ENCODE results near the gene MYLK3. TPM values are rescaled to one million over a fixed set of nuclear protein-coding genes. Genes with fewer than 3 reads are reported as not detected.

Gene MYLK3
- total RNA-seq, 6 experiments from 2014 or later = 0.02 to 0.35 (median 0.19) TPM; not detected in 1

GRCh38 chr16:46746821-46747776, 1.0 kb downstream of the MYLK3 start:
- no peak overlapping the region for H3K27ac Mint-ChIP-seq
- no peaks in the 10 kb centered on the region for H3K9me3 Mint-ChIP-seq
- TF ChIP-seq CTCF (IDR thresholded peaks at IDR 0.05) = no peak
- peaks cover 29% of the 10 kb centered on the region for H3K4me1 Mint-ChIP-seq (ENCODE audit: low read depth)
- H3K27me3 Mint-ChIP-seq (ENCODE audit: insufficient read depth) = peaks cover 7% of the 10 kb centered on the region; the same call in 1 of the 2 replicates
- no peak for DNase-seq
- no peak overlapping the region for H3K4me3 Mint-ChIP-seq
- no peaks in the 10 kb centered on the region for H3K36me3 Mint-ChIP-seq (ENCODE audit: low read depth)

GRCh38 chr16:46745617-46746016, 2.5 kb downstream of the MYLK3 start:
- no peak for DNase-seq
- H3K27ac Mint-ChIP-seq = no peak overlapping the region
- H3K27me3 Mint-ChIP-seq (ENCODE audit: insufficient read depth) = peaks cover 4% of the 10 kb centered on the region
- H3K4me1 Mint-ChIP-seq (ENCODE audit: low read depth) = peaks cover 29% of the 10 kb centered on the region
- no peaks in the 10 kb centered on the region for H3K36me3 Mint-ChIP-seq (ENCODE audit: low read depth)
- no peak overlapping the region for H3K4me3 Mint-ChIP-seq
- H3K9me3 Mint-ChIP-seq = no peaks in the 10 kb centered on the region
- TF ChIP-seq CTCF (IDR thresholded peaks at IDR 0.05) = no peak

- no peaks in the 10 kb centered on the region for H3K36me3 Mint-ChIP-seq (ENCODE audit: low read depth)
- H3K9me3 Mint-ChIP-seq = no peaks in the 10 kb centered on the region
- H3K27ac Mint-ChIP-seq = peak overlapping the region; percentile 44
- H3K4me1 Mint-ChIP-seq (ENCODE audit: low read depth) = peaks cover 24% of the 10 kb centered on the region
- peak; percentile 32 for DNase-seq
- H3K27me3 Mint-ChIP-seq (ENCODE audit: insufficient read depth) = peaks cover 4% of the 10 kb centered on the region; the same call in 1 of the 2 replicates
- peak overlapping the region; percentile 35; the same call in 1 of the 2 replicates for H3K4me3 Mint-ChIP-seq
- TF ChIP-seq CTCF (IDR thresholded peaks at IDR 0.05) = no peak
Observed at GRCh38 chr16:46743232-46743719, 4.9 kb downstream of the MYLK3 start.

DNA sequence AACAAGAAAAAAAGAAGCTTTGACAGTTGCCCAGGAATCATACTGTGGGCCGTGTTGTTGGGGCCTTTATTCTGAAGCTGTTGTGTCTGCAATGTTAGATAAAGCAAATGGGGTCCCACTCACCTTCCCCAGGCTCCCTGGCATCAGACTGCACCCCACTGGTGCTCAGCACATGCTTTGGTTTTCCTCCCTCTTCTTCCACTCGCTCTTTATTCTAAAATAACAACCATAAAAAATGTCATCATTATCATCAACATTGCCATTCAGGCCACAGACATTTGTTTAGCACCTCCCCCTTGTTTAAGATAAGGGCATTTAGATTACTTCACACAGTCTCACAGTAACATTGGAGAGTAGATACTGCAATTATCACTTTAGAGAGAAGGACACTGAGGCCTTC, 8.2 kb downstream of the MYLK3 start:
- H3K36me3 Mint-ChIP-seq (ENCODE audit: low read depth) = no peaks in the 10 kb centered on the region
- no peak overlapping the region for H3K27ac Mint-ChIP-seq
- no peak for DNase-seq
- no peak overlapping the region for H3K4me3 Mint-ChIP-seq
- no peaks in the 10 kb centered on the region for H3K9me3 Mint-ChIP-seq
- no peak for TF ChIP-seq CTCF (IDR thresholded peaks at IDR 0.05)
- peaks cover 14% of the 10 kb centered on the region for H3K4me1 Mint-ChIP-seq (ENCODE audit: low read depth)
- H3K27me3 Mint-ChIP-seq (ENCODE audit: insufficient read depth) = peaks cover 4% of the 10 kb centered on the region

- Mint-ChIP-seq H3K4me1 (ENCODE audit: low read depth) (peaks cover 5% of the 10 kb centered on the region; the same call in 1 of the 2 replicates), H3K4me3 (no peak overlapping the region), H3K27ac (no peak overlapping the region), H3K36me3 (ENCODE audit: low read depth) (no peaks in the 10 kb centered on the region), H3K27me3 (ENCODE audit: insufficient read depth) (peaks cover 9% of the 10 kb centered on the region), H3K9me3 (no peaks in the 10 kb centered on the region)
- TF ChIP-seq CTCF (IDR thresholded peaks at IDR 0.05) = no peak
- DNase-seq = no peak
Observed at GRCh38 chr16:46737621-46738214, 10.4 kb downstream of the MYLK3 start.
